ENCODE data around the gene GAB4. TPM values are rescaled to one million over a fixed set of nuclear protein-coding genes. Genes with fewer than 3 reads are reported as not detected.

The GAB4 gene
- total RNA-seq, 1 donor, result not detected

GRCh38 chr22:17007257-17007656 lies 765 bp downstream of the GAB4 start:
- no peak overlapping the region for H3K4me3 ChIP-seq (ENCODE audit: low read depth, low read length)
- DNase-seq (ENCODE audit: low read depth), result no peak
- TF ChIP-seq CTCF (IDR thresholded peaks at IDR 0.05; ENCODE audit: insufficient read depth, low read depth, low read length), result no peak

DNA sequence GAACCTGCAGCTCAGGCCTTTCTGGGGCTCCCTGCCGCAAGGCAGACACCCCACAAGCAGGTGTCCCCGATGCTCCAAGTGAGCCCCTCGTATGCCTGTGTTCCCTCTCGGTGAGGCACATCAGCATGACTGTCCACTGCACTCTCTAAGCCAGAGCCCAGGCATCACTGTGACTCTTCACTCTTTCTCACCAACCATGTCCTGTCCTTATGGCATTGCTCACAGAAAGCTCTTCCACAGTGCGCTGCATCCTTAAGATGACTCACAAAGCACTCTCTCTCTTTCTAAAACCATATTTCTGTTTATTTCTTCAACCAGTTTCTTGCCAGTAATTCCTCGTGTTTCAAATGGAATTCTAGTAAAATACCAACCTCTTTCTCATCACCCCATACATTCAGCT lies 18.1 kb downstream of the GAB4 start:
- TF ChIP-seq CTCF (IDR thresholded peaks at IDR 0.05; ENCODE audit: insufficient read depth, low read depth, low read length), result no peak
- H3K4me3 ChIP-seq (ENCODE audit: low read depth, low read length), result no peak overlapping the region
- no peak for DNase-seq (ENCODE audit: low read depth)

DNA sequence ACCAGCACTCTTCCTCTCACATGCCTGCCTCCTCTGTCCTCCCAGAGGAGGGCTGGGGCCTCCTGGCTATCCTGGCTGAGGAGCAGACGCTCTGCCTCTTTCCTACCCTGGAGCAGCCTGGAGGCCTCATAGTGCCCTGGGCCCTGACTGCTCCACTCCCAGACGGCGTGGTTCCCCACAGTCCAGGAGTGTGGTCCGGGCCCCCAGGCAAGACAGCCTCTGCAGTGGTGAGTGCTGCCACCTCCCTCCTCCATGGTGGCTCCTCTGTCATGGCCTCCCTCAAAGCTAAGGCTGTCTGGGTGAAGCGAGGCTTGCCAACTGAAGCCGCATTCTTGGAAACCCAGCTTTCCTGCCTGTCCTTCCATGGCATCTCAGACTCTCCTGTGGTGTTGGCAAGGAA lies 19.8 kb downstream of the GAB4 start:
- no peak for DNase-seq (ENCODE audit: low read depth)
- no peak for TF ChIP-seq CTCF (IDR thresholded peaks at IDR 0.05; ENCODE audit: insufficient read depth, low read depth, low read length)
- no peak overlapping the region for H3K4me3 ChIP-seq (ENCODE audit: low read depth, low read length)

- no peak overlapping the region for H3K4me3 ChIP-seq (ENCODE audit: low read depth, low read length)
- TF ChIP-seq CTCF (IDR thresholded peaks at IDR 0.05; ENCODE audit: insufficient read depth, low read depth, low read length), result no peak
- DNase-seq (ENCODE audit: low read depth), result no peak
Observed at GRCh38 chr22:16987822-16988221, 20.2 kb downstream of the GAB4 start.

DNA sequence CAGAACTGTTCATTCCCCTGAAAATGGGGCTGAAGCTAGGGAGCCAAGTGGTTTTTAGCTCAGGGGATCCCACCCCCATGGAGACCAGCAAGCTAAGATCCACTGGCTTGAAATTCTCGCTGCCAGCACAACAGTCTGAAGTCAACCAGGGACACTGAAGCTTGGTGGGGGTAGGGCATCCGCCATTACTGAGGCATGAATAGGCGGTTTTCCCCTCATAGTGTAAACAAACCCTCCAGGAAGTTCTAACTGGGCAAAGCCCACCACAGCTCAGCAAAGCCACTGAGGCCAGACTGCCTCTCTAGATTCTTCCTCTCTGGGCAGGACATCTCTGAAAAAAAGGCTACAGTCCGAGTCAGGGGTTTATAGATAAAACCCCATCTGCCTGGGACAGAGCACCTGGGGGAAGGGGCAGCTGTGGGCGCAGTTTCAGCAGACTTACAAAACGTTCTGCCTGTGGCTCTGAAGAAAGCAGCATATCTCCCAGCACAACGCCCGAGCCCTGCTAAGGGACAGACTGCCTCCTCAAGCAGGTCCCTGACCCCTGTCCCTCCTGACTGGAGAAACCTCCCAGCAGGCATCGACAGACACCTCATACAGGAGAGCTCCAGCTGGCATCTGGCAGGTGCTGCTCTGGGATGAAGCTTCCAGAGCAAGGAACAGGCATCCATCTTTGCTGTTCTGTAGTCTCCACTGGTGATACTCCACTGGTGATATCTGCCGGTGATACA lies 32.7 kb downstream of the GAB4 start:
- TF ChIP-seq CTCF (IDR thresholded peaks at IDR 0.05; ENCODE audit: insufficient read depth, low read depth, low read length), result no peak
- no peak for DNase-seq (ENCODE audit: low read depth)
- no peak overlapping the region for H3K4me3 ChIP-seq (ENCODE audit: low read depth, low read length)

DNA sequence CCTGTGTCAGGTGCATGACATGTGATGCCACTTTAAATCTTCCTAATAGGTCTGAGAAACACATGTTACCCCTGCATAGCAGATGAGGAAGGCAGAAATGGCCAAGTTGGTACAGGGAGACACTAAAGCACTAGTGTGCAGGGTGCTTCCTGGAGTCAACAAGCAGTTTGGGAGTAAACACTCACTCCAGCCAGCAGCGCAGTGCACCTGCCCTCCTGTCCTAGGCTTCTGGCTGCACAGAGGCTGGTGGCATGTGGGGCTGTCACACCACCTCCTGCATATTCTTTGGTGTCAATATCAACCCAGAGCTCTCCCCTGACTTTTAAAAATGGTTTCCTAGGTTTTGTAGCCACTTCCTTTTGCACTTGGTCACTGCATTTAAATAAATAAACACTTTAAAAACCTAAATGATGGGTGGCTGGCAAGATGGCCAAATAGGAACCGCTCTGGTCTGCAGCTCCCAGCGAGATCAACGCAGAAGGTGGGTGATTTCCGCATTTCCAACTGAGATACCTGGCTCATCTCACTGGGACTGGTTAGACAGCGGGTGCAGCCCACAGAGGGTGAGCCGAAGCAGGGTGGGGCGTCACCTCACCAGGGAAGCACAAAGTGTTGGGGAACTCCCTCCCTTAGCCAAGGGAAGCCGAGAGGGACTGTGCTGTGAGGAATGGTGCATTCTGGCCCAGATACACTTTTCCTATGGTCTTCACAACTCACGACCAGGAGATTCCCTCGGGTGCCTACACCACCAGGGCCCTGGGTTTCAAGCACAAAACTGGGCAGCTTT lies 33.5 kb downstream of the GAB4 start:
- no peak for DNase-seq (ENCODE audit: low read depth)
- TF ChIP-seq CTCF (IDR thresholded peaks at IDR 0.05; ENCODE audit: insufficient read depth, low read depth, low read length), result no peak

More for the DNA sequence above, 33.5 kb downstream of the GAB4 start:
- no peak overlapping the region for H3K4me3 ChIP-seq (ENCODE audit: low read depth, low read length)
